ENCODE results near the gene PRKAB1. TPM values are rescaled to one million over a fixed set of nuclear protein-coding genes. Genes with fewer than 3 reads are reported as not detected.

Gene PRKAB1
- total RNA-seq, 1 donor from 2014 or later = 34.4 TPM

DNA sequence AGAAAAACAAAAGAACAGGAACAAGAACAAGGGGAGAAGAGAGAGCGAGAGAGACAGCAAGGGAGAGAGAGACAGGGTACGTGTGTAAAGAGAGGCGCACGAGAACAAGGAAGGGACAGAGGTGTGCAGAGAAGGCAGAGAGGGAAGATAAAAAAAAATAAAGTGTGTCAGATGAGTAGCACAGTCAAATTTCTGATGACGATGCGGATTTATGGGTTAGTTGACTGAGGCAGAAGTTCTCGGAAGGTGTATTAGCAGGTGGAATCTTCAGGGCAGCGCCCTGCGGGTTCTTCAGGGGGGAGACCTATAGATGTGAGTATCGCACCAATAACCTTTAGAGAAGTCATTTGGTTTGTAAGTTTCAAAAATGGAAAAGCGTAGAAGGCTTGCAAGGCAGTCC is 44.8 kb downstream of the PRKAB1 start:
- peaks cover 51% of the 10 kb centered on the region for H3K36me3 Mint-ChIP-seq (ENCODE audit: low read depth)
- no peak overlapping the region for H3K27ac Mint-ChIP-seq (ENCODE audit: unreplicated experiment)
- TF ChIP-seq, protein P1, sequence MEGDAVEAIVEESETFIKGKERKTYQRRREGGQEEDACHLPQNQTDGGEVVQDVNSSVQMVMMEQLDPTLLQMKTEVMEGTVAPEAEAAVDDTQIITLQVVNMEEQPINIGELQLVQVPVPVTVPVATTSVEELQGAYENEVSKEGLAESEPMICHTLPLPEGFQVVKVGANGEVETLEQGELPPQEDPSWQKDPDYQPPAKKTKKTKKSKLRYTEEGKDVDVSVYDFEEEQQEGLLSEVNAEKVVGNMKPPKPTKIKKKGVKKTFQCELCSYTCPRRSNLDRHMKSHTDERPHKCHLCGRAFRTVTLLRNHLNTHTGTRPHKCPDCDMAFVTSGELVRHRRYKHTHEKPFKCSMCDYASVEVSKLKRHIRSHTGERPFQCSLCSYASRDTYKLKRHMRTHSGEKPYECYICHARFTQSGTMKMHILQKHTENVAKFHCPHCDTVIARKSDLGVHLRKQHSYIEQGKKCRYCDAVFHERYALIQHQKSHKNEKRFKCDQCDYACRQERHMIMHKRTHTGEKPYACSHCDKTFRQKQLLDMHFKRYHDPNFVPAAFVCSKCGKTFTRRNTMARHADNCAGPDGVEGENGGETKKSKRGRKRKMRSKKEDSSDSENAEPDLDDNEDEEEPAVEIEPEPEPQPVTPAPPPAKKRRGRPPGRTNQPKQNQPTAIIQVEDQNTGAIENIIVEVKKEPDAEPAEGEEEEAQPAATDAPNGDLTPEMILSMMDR (conservative IDR thresholded peaks at IDR 0.05) = no peak
- H3K27me3 Mint-ChIP-seq (ENCODE audit: low read depth) = no peaks in the 10 kb centered on the region
- peaks cover 3% of the 10 kb centered on the region for H3K9me3 Mint-ChIP-seq
- DNase-seq (ENCODE audit: low read depth, low spot score) = no peak
- H3K4me1 Mint-ChIP-seq = peaks cover 5% of the 10 kb centered on the region
- H3K4me3 Mint-ChIP-seq = no peak overlapping the region

DNA sequence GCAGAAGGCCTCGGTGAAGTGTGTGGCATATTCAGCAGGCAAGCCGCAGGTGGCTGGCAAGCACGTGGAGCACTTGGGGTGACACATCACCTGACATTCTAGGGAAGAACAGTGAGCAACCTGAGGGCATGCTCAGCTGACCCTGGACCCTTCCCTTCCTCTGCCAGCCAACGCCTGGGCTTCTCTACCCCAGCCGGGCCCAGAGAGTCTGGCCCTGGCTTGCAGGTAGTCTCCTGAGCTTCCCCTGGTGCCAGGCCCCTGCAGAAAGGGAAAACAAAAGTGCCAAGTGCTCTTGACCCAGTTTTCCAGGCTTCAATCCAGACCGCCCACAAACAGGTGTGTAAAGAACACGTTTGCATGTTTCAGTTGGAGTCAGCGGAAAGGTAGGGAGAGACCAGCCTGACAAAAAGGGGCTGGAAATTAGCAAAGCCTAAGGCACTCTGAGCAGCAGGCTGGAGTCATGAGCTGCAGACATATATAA is 45.7 kb downstream of the PRKAB1 start:
- DNase-seq (ENCODE audit: low read depth, low spot score) = no peak
- peaks cover 5% of the 10 kb centered on the region for H3K4me1 Mint-ChIP-seq
- TF ChIP-seq, protein P1 (conservative IDR thresholded peaks at IDR 0.05) = no peak
- H3K27me3 Mint-ChIP-seq (ENCODE audit: low read depth) = no peaks in the 10 kb centered on the region
- no peak overlapping the region for H3K27ac Mint-ChIP-seq (ENCODE audit: unreplicated experiment)
- peaks cover 49% of the 10 kb centered on the region for H3K36me3 Mint-ChIP-seq (ENCODE audit: low read depth)
- H3K9me3 Mint-ChIP-seq = peaks cover 3% of the 10 kb centered on the region
- H3K4me3 Mint-ChIP-seq = no peak overlapping the region

DNA sequence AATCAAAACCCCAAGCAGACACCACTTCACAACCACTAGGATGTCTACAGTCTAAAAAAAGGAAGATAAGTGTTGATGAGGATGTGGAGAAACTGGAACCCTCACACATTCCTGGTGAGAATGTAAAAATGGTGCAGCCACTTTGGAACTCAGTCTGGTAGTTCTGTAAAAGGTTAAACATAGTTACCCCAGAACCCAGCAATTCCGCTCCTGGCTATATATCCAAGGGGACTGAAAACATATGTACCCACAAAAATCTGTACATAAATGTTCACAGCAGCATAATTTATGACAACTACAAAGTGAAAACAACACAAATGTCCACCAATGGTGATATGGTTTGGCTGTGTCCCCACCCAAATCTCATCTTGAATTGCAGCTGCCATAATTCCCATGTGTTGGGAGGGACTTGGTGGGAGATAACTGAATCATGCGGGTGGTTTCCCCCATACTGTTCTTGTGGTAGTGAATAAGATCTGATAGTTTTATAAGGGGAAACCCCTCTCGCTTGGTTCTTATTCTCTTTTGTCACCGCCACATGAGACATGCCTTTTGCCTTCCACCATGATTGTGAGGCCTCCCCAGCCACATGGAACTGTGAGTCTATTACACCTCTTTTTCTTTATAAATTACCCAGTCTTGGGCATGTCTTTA is 46.8 kb downstream of the PRKAB1 start:
- TF ChIP-seq, protein P1 (conservative IDR thresholded peaks at IDR 0.05) = no peak
- H3K36me3 Mint-ChIP-seq (ENCODE audit: low read depth) = peaks cover 51% of the 10 kb centered on the region
- H3K27me3 Mint-ChIP-seq (ENCODE audit: low read depth) = no peaks in the 10 kb centered on the region
- no peak overlapping the region for H3K4me3 Mint-ChIP-seq
- peaks cover 3% of the 10 kb centered on the region for H3K9me3 Mint-ChIP-seq
- peaks cover 5% of the 10 kb centered on the region for H3K4me1 Mint-ChIP-seq
- no peak overlapping the region for H3K27ac Mint-ChIP-seq (ENCODE audit: unreplicated experiment)
- no peak for DNase-seq (ENCODE audit: low read depth, low spot score)

DNA sequence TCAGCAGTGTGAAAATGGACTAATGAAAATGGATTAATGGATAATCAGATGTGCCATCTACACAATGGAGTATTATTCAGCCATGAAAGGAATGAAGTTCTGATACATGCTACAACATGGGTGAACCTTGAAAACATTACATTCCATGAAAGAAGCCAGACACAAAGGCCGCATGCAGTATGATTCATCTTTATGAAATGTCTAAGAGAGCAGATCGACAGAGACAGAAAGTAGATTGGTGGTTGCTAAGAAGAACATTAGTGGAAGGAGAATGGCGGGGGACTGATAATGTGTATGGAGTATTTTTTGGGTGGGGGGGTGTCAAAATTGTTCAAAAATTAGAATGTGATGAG is 47.3 kb downstream of the PRKAB1 start:
- Mint-ChIP-seq H3K36me3 (ENCODE audit: low read depth) (peaks cover 52% of the 10 kb centered on the region), H3K4me1 (peaks cover 5% of the 10 kb centered on the region), H3K27me3 (ENCODE audit: low read depth) (no peaks in the 10 kb centered on the region), H3K9me3 (peaks cover 3% of the 10 kb centered on the region), H3K27ac (ENCODE audit: unreplicated experiment) (no peak overlapping the region), H3K4me3 (no peak overlapping the region)
- TF ChIP-seq, protein P1 (conservative IDR thresholded peaks at IDR 0.05) = no peak
- no peak for DNase-seq (ENCODE audit: low read depth, low spot score)

GRCh38 chr12:119718141-119718540 is 50.2 kb downstream of the PRKAB1 start:
- no peak for DNase-seq (ENCODE audit: low read depth, low spot score)
- Mint-ChIP-seq H3K27ac (ENCODE audit: unreplicated experiment) (no peak overlapping the region), H3K27me3 (ENCODE audit: low read depth) (no peaks in the 10 kb centered on the region), H3K4me1 (peaks cover 5% of the 10 kb centered on the region), H3K36me3 (ENCODE audit: low read depth) (peaks cover 38% of the 10 kb centered on the region), H3K4me3 (no peak overlapping the region), H3K9me3 (peaks cover 3% of the 10 kb centered on the region)
- TF ChIP-seq, protein P1 (conservative IDR thresholded peaks at IDR 0.05) = no peak
